OCI-LY1 (cell line): ENCODE measurements around the gene CRYL1.

Experiments
- H2AFZ ChIP-seq: fragments of 200-600 bp; sonication (generic), shearing (Covaris generic); 2 replicates; pipeline ENCODE4 v1.6.0; 2014; ENCODE audit warnings: antibody characterized with exemption, mild to moderate bottlenecking, low read length
- H3F3A ChIP-seq: fragments of 200-600 bp; sonication (generic), shearing (Covaris generic); 2 replicates; pipeline ENCODE4 v1.6.0; 2014; ENCODE audit warnings: mild to moderate bottlenecking, antibody characterized with exemption, low read length, moderate library complexity; ENCODE audit not compliant: insufficient read depth
- H3K27ac ChIP-seq: fragments of 200-600 bp; sonication (generic); 2 replicates; pipeline ENCODE4 v1.5.1; 2014; ENCODE audit warnings: low read length, mixed run types, mild to moderate bottlenecking, low read depth; ENCODE audit not compliant: poor library complexity, severe bottlenecking
- H3K27me3 ChIP-seq: fragments of 200-600 bp; sonication (generic); 2 replicates; pipeline ENCODE4 v1.6.0; 2014; ENCODE audit warnings: antibody characterized with exemption, mild to moderate bottlenecking, low read length, moderate library complexity; ENCODE audit not compliant: insufficient read depth
- H3K36me3 ChIP-seq: fragments of 200-600 bp; sonication (generic); 2 replicates; pipeline ENCODE4 v1.6.1; 2014; ENCODE audit warnings: mild to moderate bottlenecking, antibody characterized with exemption, low read length, moderate library complexity, mixed read lengths; ENCODE audit not compliant: insufficient read depth
- H3K4me1 ChIP-seq: fragments of 200-600 bp; sonication (generic); 2 replicates; pipeline ENCODE4 v1.5.1; 2014; ENCODE audit warnings: mild to moderate bottlenecking, low read length, moderate library complexity; ENCODE audit not compliant: insufficient read depth, severe bottlenecking
- H3K4me2 ChIP-seq: fragments of 200-600 bp; sonication (generic), shearing (Covaris generic); 2 replicates; pipeline ENCODE4 v1.6.1; 2014; ENCODE audit warnings: low read length
- H3K4me3 ChIP-seq: fragments of 200-600 bp; sonication (generic); 2 replicates; pipeline ENCODE4 v1.5.1; 2014; ENCODE audit warnings: low read length, low read depth, mild to moderate bottlenecking, mixed read lengths; ENCODE audit not compliant: poor library complexity, severe bottlenecking
- H3K79me2 ChIP-seq: fragments of 200-600 bp; shearing (Covaris generic); 2 replicates; pipeline ENCODE4 v1.6.1; 2016; ENCODE audit warnings: mixed run types, low read length, mixed read lengths; ENCODE audit not compliant: insufficient read depth
- H3K9ac ChIP-seq: fragments of 200-600 bp; sonication (generic), shearing (Covaris generic); 2 replicates; pipeline ENCODE4 v1.6.1; 2014; ENCODE audit warnings: mild to moderate bottlenecking, low read length, mixed read lengths
- H3K9me2 ChIP-seq: fragments of 200-600 bp; sonication (generic), shearing (Covaris generic); 2 replicates; pipeline ENCODE4 v1.6.1; 2014; ENCODE audit warnings: low read depth, mild to moderate bottlenecking, low read length, mixed read lengths
- H3K9me3 ChIP-seq: fragments of 200-600 bp; shearing (Covaris generic); 2 replicates; pipeline ENCODE4 v1.6.1; 2014; ENCODE audit warnings: low read length, mixed read lengths
- H4K20me1 ChIP-seq: fragments of 200-600 bp; sonication (generic), shearing (Covaris generic); 2 replicates; pipeline ENCODE4 v1.6.0; 2016; ENCODE audit warnings: mild to moderate bottlenecking, low read length; ENCODE audit not compliant: insufficient read depth
- CTCF ChIP-seq: fragments of 200-600 bp; sonication (generic), shearing (Covaris generic); IDR thresholded peaks from 2 replicates; pipeline ENCODE4 v1.5.1; 2017; ENCODE audit warnings: mild to moderate bottlenecking, antibody characterized with exemption, low read length, moderate library complexity, mixed read lengths
- EZH2 ChIP-seq: fragments of 200-600 bp; sonication (generic), shearing (Covaris generic); IDR thresholded peaks from 2 replicates; pipeline ENCODE4 v1.8.0; 2017; ENCODE audit warnings: borderline replicate concordance, mixed run types, mild to moderate bottlenecking, antibody characterized with exemption, low read length, moderate library complexity, mixed read lengths

CRYL1 gene

GRCh38 chr13:20442375-20442774, 83.3 kb downstream of the CRYL1 start:
- H3K36me3 ChIP-seq, result no peaks in the 10 kb centered on the region
- no peak overlapping the region for H2AFZ ChIP-seq
- no peaks in the 10 kb centered on the region for H3K9me3 ChIP-seq
- no peak overlapping the region for H3K4me3 ChIP-seq
- no peaks in the 10 kb centered on the region for H3K79me2 ChIP-seq
- no peak overlapping the region for H3K27ac ChIP-seq
- no peaks in the 10 kb centered on the region for H3F3A ChIP-seq
- H3K9me2 ChIP-seq, result no peaks in the 10 kb centered on the region
- H3K27me3 ChIP-seq, result no peaks in the 10 kb centered on the region
- TF ChIP-seq EZH2 (no peak), CTCF (no peak)
- no peaks in the 10 kb centered on the region for H3K4me1 ChIP-seq
- H3K4me2 ChIP-seq, result no peak overlapping the region
- H3K9ac ChIP-seq, result no peak overlapping the region
- no peaks in the 10 kb centered on the region for H4K20me1 ChIP-seq

GRCh38 chr13:20441879-20442278, 83.8 kb downstream of the CRYL1 start:
- no peak overlapping the region for H3K4me3 ChIP-seq
- H3K27me3 ChIP-seq, result no peaks in the 10 kb centered on the region
- H3K4me2 ChIP-seq, result no peak overlapping the region
- H3K27ac ChIP-seq, result no peak overlapping the region
- no peaks in the 10 kb centered on the region for H3K9me2 ChIP-seq
- H3K4me1 ChIP-seq, result no peaks in the 10 kb centered on the region
- no peak overlapping the region for H2AFZ ChIP-seq
- no peaks in the 10 kb centered on the region for H3K79me2 ChIP-seq
- no peaks in the 10 kb centered on the region for H3F3A ChIP-seq
- no peak overlapping the region for H3K9ac ChIP-seq
- no peaks in the 10 kb centered on the region for H3K9me3 ChIP-seq
- no peaks in the 10 kb centered on the region for H3K36me3 ChIP-seq
- no peak for TF ChIP-seq EZH2
- TF ChIP-seq CTCF, result no peak
- H4K20me1 ChIP-seq, result no peaks in the 10 kb centered on the region

- H3K27ac ChIP-seq, result no peak overlapping the region
- H3K4me1 ChIP-seq, result no peaks in the 10 kb centered on the region
- H2AFZ ChIP-seq, result no peak overlapping the region
- TF ChIP-seq CTCF, result no peak
- no peak for TF ChIP-seq EZH2
- H3K4me3 ChIP-seq, result no peak overlapping the region
- H3K9me2 ChIP-seq, result no peaks in the 10 kb centered on the region
- no peaks in the 10 kb centered on the region for H3K36me3 ChIP-seq
- no peaks in the 10 kb centered on the region for H3K79me2 ChIP-seq
- no peaks in the 10 kb centered on the region for H3K9me3 ChIP-seq
- no peak overlapping the region for H3K9ac ChIP-seq
- no peak overlapping the region for H3K4me2 ChIP-seq
- H3K27me3 ChIP-seq, result no peaks in the 10 kb centered on the region
- no peaks in the 10 kb centered on the region for H4K20me1 ChIP-seq
- no peaks in the 10 kb centered on the region for H3F3A ChIP-seq
These were observed 84.6 kb downstream of the CRYL1 start for GRCh38 chr13:20441056-20441455.
